H1 (cell line): ENCODE measurements around the gene SH3RF3. TPM values are rescaled to one million over a fixed set of nuclear protein-coding genes. Genes with fewer than 3 reads are reported as not detected.

Experiments
- ATF2 ChIP-seq: IDR thresholded peaks from 2 replicates; pipeline ENCODE4 v1.6.1; 2012; ENCODE audit warnings: low read length, inconsistent platforms
- CHD2 ChIP-seq: IDR thresholded peaks from 2 replicates; pipeline ENCODE4 v1.6.1; 2012; ENCODE audit warnings: low read length, improper control_type of control experiment
- GABPA ChIP-seq: IDR thresholded peaks from 2 replicates; pipeline ENCODE4 v1.6.1; 2011; ENCODE audit warnings: mild to moderate bottlenecking, low read length, moderate library complexity, borderline replicate concordance; ENCODE audit not compliant: insufficient read depth
- JUN ChIP-seq: IDR thresholded peaks from 2 replicates; pipeline ENCODE4 v1.6.1; 2011; ENCODE audit warnings: low read depth, mild to moderate bottlenecking, improper control_type of control experiment, low read length
- KDM5A ChIP-seq: fragments of 200-600 bp; IDR thresholded peaks from 2 replicates; pipeline ENCODE4 v1.7.1; 2012; ENCODE audit warnings: mild to moderate bottlenecking, low read length, inconsistent platforms, mixed read lengths
- MAFK ChIP-seq: IDR thresholded peaks from 2 replicates; pipeline ENCODE4 v1.6.1; 2012; ENCODE audit warnings: low read depth, mild to moderate bottlenecking, improper control_type of control experiment, low read length
- polyA plus RNA-seq, 7 experiments: library from polyadenylated mRNA; depleted of rRNA in 3 of 7; stranded (reverse) in 5 of 7; unstranded in 2 of 7; fragments of >200 nt in 5 of 7; fragments of 200-250 nt in 2 of 7; gene quantifications; 1 replicate in 5 of 7; 2 replicates in 1 of 7; 4 replicates in 1 of 7; pipeline versions ENCODE4 v1.2.1 to v1.2.3, GENCODE V29; 2011 to 2013; ENCODE audit warnings: missing spikeins in 2 of 7, mixed read lengths in 2 of 7
- total RNA-seq: library from RNA; stranded (reverse); fragmentation: NEBNext Ultra II Directional; extraction: Animal tissue kit (Norgen Biotek cat#: 25700); gene quantifications from 2 replicates; pipeline ENCODE4 v1.2.1, GENCODE V29; 2021
- TF ChIP-seq, protein P1 (sequence below): fragments of 300-600 bp; sonication (generic); IDR thresholded peaks from 2 replicates; pipeline ENCODE4 v1.7.1; 2012; ENCODE audit warnings: low read length, moderate library complexity, mild to moderate bottlenecking, inconsistent platforms; ENCODE audit not compliant: insufficient replicate concordance

The SH3RF3 gene
- total and polyA plus RNA-seq, 2 of the 8 experiments (the other 6 are each of a cell fraction or from before 2014, with no cell fraction given), result 0.11 to 0.65 TPM

GRCh38 chr2:109253217-109253616, 124.2 kb downstream of the SH3RF3 start (continued):
- TF ChIP-seq, protein P1, sequence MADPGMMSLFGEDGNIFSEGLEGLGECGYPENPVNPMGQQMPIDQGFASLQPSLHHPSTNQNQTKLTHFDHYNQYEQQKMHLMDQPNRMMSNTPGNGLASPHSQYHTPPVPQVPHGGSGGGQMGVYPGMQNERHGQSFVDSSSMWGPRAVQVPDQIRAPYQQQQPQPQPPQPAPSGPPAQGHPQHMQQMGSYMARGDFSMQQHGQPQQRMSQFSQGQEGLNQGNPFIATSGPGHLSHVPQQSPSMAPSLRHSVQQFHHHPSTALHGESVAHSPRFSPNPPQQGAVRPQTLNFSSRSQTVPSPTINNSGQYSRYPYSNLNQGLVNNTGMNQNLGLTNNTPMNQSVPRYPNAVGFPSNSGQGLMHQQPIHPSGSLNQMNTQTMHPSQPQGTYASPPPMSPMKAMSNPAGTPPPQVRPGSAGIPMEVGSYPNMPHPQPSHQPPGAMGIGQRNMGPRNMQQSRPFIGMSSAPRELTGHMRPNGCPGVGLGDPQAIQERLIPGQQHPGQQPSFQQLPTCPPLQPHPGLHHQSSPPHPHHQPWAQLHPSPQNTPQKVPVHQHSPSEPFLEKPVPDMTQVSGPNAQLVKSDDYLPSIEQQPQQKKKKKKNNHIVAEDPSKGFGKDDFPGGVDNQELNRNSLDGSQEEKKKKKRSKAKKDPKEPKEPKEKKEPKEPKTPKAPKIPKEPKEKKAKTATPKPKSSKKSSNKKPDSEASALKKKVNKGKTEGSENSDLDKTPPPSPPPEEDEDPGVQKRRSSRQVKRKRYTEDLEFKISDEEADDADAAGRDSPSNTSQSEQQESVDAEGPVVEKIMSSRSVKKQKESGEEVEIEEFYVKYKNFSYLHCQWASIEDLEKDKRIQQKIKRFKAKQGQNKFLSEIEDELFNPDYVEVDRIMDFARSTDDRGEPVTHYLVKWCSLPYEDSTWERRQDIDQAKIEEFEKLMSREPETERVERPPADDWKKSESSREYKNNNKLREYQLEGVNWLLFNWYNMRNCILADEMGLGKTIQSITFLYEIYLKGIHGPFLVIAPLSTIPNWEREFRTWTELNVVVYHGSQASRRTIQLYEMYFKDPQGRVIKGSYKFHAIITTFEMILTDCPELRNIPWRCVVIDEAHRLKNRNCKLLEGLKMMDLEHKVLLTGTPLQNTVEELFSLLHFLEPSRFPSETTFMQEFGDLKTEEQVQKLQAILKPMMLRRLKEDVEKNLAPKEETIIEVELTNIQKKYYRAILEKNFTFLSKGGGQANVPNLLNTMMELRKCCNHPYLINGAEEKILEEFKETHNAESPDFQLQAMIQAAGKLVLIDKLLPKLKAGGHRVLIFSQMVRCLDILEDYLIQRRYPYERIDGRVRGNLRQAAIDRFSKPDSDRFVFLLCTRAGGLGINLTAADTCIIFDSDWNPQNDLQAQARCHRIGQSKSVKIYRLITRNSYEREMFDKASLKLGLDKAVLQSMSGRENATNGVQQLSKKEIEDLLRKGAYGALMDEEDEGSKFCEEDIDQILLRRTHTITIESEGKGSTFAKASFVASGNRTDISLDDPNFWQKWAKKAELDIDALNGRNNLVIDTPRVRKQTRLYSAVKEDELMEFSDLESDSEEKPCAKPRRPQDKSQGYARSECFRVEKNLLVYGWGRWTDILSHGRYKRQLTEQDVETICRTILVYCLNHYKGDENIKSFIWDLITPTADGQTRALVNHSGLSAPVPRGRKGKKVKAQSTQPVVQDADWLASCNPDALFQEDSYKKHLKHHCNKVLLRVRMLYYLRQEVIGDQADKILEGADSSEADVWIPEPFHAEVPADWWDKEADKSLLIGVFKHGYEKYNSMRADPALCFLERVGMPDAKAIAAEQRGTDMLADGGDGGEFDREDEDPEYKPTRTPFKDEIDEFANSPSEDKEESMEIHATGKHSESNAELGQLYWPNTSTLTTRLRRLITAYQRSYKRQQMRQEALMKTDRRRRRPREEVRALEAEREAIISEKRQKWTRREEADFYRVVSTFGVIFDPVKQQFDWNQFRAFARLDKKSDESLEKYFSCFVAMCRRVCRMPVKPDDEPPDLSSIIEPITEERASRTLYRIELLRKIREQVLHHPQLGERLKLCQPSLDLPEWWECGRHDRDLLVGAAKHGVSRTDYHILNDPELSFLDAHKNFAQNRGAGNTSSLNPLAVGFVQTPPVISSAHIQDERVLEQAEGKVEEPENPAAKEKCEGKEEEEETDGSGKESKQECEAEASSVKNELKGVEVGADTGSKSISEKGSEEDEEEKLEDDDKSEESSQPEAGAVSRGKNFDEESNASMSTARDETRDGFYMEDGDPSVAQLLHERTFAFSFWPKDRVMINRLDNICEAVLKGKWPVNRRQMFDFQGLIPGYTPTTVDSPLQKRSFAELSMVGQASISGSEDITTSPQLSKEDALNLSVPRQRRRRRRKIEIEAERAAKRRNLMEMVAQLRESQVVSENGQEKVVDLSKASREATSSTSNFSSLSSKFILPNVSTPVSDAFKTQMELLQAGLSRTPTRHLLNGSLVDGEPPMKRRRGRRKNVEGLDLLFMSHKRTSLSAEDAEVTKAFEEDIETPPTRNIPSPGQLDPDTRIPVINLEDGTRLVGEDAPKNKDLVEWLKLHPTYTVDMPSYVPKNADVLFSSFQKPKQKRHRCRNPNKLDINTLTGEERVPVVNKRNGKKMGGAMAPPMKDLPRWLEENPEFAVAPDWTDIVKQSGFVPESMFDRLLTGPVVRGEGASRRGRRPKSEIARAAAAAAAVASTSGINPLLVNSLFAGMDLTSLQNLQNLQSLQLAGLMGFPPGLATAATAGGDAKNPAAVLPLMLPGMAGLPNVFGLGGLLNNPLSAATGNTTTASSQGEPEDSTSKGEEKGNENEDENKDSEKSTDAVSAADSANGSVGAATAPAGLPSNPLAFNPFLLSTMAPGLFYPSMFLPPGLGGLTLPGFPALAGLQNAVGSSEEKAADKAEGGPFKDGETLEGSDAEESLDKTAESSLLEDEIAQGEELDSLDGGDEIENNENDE, result no peak
- TF ChIP-seq GABPA, result no peak
- TF ChIP-seq KDM5A, result no peak
- TF ChIP-seq CHD2, result no peak
- TF ChIP-seq ATF2, result no peak
- no peak for TF ChIP-seq JUN
- no peak for TF ChIP-seq MAFK
